HepG2 (cell line): Measurements from ENCODE around the gene GNRHR. TPM values are rescaled to one million over a fixed set of nuclear protein-coding genes. Genes with fewer than 3 reads are reported as not detected.

Experiments
- BHLHE40 ChIP-seq: IDR thresholded peaks from 2 replicates; pipeline ENCODE4 v1.6.1; 2011; ENCODE audit warnings: low read length, improper control_type of control experiment
- FOSL2 ChIP-seq: sonication (generic); formaldehyde crosslinking; IDR thresholded peaks from 2 replicates; pipeline ENCODE4 v1.4.0; 2020; ENCODE audit warnings: missing genetic modification reagents
- HNRNPLL ChIP-seq: fragments of 200-400 bp; formaldehyde crosslinking; IDR thresholded peaks from 2 replicates; pipeline ENCODE4 v1.6.1; 2017; ENCODE audit warnings: mild to moderate bottlenecking, low read depth, low read length; ENCODE audit not compliant: poor library complexity, severe bottlenecking
- PITX1 ChIP-seq: sonication (generic); formaldehyde crosslinking; IDR thresholded peaks from 2 replicates; pipeline ENCODE4 v1.5.1; 2020; ENCODE audit warnings: mild to moderate bottlenecking, missing genetic modification reagents
- ZNF816 ChIP-seq: sonication (generic); formaldehyde crosslinking; IDR thresholded peaks from 2 replicates; pipeline ENCODE4 v1.8.0; 2022; ENCODE audit warnings: missing genetic modification reagents, mild to moderate bottlenecking, borderline replicate concordance
- polyA plus RNA-seq, 8 experiments: library from polyadenylated mRNA; depleted of rRNA in 3 of 8; stranded (reverse) in 7 of 8; unstranded in 1 of 8; fragments of >200 nt; fragmentation: Illumina TruSeq in 4 of 8; extraction: Trizol in 4 of 8; gene quantifications; 2 replicates each; pipeline versions ENCODE4 v1.2.1 to v1.2.3, GENCODE V29; 2011 to 2016; ENCODE audit warnings: low read depth in 4 of 8, missing spikeins in 1 of 8, mixed read lengths in 1 of 8; ENCODE audit not compliant: insufficient read depth in 1 of 8
- total RNA-seq, 5 experiments: library from RNA; depleted of rRNA; stranded (reverse); fragments of >200 nt; fragmentation: Illumina TruSeq; extraction: Trizol; gene quantifications; 2 replicates each; pipeline ENCODE4 v1.2.3, GENCODE V29; 2016; ENCODE audit warnings: low read depth in 1 of 5
- TF ChIP-seq, protein P1 (sequence below): IDR thresholded peaks from 2 replicates; pipeline ENCODE4 v1.4.0; 2020; ENCODE audit warnings: mild to moderate bottlenecking, missing genetic modification reagents
- TF ChIP-seq, protein P2 (sequence below): sonication (generic); formaldehyde crosslinking; IDR thresholded peaks from 2 replicates; pipeline ENCODE4 v1.8.0; 2022; ENCODE audit warnings: mild to moderate bottlenecking, missing genetic modification reagents; ENCODE audit not compliant: insufficient replicate concordance
- TF ChIP-seq, protein P3 (sequence below): sonication (generic); formaldehyde crosslinking; IDR thresholded peaks from 2 replicates; pipeline ENCODE4 v1.5.0; 2020; ENCODE audit warnings: mild to moderate bottlenecking, missing genetic modification reagents
- TF ChIP-seq, protein P4 (sequence below): sonication (generic); formaldehyde crosslinking; IDR thresholded peaks from 2 replicates; pipeline ENCODE4 v1.4.0; 2020; ENCODE audit warnings: missing genetic modification reagents, borderline replicate concordance
- TF ChIP-seq, protein P5 (sequence below): sonication (generic); formaldehyde crosslinking; IDR thresholded peaks from 2 replicates; pipeline ENCODE4 v1.4.0; 2020; ENCODE audit warnings: mild to moderate bottlenecking, missing genetic modification reagents

Gene GNRHR
- total and polyA plus RNA-seq, 2 of the 13 experiments (the other 11 are each of a cell fraction or from before 2014, with no cell fraction given), result not detected

DNA sequence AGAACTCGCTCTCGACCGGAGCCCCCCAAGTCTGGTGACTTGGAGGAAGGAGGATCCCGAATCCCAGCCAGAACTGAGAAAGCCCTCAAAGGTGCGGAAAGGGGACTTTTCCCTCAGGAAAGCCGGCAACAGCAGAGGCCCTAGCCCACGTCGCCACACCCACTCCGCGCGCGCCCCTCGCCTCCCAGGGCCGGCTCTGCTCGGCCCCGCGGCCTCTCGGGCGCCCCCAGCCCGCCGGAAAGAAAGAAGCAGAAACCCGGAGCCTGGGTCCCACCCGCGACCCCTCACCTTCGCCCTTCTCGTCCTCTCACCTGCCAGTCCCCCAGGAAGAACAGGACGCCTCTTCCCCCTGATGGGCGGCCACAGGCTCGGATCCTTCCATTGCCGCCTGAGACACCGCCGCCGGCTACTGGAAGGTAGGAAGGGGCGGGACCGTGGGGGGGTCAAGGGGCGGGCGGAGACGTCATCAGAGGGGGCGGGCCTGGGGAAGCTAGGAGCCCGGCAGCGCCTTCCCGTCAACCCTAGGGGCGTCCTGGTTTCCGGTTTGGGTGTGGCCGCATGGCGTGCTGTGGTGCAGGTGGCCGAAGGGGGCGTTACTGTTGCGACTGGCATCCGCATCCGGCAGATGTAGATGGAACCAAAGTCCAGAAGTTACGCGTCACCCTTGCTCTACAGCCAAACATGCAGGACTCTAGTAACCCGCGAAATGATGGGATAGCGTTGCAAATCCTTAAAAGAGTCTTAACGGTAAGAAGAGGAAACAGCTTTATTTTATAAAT is 53.3 kb downstream of the GNRHR start, which contains the start of gene UBA6 (continued):
- TF ChIP-seq, protein P1, sequence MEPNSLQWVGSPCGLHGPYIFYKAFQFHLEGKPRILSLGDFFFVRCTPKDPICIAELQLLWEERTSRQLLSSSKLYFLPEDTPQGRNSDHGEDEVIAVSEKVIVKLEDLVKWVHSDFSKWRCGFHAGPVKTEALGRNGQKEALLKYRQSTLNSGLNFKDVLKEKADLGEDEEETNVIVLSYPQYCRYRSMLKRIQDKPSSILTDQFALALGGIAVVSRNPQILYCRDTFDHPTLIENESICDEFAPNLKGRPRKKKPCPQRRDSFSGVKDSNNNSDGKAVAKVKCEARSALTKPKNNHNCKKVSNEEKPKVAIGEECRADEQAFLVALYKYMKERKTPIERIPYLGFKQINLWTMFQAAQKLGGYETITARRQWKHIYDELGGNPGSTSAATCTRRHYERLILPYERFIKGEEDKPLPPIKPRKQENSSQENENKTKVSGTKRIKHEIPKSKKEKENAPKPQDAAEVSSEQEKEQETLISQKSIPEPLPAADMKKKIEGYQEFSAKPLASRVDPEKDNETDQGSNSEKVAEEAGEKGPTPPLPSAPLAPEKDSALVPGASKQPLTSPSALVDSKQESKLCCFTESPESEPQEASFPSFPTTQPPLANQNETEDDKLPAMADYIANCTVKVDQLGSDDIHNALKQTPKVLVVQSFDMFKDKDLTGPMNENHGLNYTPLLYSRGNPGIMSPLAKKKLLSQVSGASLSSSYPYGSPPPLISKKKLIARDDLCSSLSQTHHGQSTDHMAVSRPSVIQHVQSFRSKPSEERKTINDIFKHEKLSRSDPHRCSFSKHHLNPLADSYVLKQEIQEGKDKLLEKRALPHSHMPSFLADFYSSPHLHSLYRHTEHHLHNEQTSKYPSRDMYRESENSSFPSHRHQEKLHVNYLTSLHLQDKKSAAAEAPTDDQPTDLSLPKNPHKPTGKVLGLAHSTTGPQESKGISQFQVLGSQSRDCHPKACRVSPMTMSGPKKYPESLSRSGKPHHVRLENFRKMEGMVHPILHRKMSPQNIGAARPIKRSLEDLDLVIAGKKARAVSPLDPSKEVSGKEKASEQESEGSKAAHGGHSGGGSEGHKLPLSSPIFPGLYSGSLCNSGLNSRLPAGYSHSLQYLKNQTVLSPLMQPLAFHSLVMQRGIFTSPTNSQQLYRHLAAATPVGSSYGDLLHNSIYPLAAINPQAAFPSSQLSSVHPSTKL (CRISPR knock-in tag), result peak; percentile 67
- TF ChIP-seq, protein P2, sequence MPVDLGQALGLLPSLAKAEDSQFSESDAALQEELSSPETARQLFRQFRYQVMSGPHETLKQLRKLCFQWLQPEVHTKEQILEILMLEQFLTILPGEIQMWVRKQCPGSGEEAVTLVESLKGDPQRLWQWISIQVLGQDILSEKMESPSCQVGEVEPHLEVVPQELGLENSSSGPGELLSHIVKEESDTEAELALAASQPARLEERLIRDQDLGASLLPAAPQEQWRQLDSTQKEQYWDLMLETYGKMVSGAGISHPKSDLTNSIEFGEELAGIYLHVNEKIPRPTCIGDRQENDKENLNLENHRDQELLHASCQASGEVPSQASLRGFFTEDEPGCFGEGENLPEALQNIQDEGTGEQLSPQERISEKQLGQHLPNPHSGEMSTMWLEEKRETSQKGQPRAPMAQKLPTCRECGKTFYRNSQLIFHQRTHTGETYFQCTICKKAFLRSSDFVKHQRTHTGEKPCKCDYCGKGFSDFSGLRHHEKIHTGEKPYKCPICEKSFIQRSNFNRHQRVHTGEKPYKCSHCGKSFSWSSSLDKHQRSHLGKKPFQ (CRISPR knock-in tag), result no peak
- TF ChIP-seq, protein P3, sequence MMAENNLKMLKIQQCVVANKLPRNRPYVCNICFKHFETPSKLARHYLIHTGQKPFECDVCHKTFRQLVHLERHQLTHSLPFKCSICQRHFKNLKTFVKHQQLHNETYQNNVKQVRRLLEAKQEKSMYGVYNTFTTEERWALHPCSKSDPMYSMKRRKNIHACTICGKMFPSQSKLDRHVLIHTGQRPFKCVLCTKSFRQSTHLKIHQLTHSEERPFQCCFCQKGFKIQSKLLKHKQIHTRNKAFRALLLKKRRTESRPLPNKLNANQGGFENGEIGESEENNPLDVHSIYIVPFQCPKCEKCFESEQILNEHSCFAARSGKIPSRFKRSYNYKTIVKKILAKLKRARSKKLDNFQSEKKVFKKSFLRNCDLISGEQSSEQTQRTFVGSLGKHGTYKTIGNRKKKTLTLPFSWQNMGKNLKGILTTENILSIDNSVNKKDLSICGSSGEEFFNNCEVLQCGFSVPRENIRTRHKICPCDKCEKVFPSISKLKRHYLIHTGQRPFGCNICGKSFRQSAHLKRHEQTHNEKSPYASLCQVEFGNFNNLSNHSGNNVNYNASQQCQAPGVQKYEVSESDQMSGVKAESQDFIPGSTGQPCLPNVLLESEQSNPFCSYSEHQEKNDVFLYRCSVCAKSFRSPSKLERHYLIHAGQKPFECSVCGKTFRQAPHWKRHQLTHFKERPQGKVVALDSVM (CRISPR knock-in tag), result 0 out of 2 replicates have a peak, but pooled peaks have one; percentile 18
- TF ChIP-seq FOSL2 (CRISPR knock-in tag) (peak; percentile 67), HNRNPLL (peak; percentile 45), PITX1 (peak; percentile 26; the same call in 1 of the 2 replicates), BHLHE40 (0 out of 2 replicates have a peak, but pooled peaks have one; percentile 21), ZNF816 (0 out of 2 replicates have a peak, but pooled peaks have one; percentile 46)
- TF ChIP-seq, protein P4, sequence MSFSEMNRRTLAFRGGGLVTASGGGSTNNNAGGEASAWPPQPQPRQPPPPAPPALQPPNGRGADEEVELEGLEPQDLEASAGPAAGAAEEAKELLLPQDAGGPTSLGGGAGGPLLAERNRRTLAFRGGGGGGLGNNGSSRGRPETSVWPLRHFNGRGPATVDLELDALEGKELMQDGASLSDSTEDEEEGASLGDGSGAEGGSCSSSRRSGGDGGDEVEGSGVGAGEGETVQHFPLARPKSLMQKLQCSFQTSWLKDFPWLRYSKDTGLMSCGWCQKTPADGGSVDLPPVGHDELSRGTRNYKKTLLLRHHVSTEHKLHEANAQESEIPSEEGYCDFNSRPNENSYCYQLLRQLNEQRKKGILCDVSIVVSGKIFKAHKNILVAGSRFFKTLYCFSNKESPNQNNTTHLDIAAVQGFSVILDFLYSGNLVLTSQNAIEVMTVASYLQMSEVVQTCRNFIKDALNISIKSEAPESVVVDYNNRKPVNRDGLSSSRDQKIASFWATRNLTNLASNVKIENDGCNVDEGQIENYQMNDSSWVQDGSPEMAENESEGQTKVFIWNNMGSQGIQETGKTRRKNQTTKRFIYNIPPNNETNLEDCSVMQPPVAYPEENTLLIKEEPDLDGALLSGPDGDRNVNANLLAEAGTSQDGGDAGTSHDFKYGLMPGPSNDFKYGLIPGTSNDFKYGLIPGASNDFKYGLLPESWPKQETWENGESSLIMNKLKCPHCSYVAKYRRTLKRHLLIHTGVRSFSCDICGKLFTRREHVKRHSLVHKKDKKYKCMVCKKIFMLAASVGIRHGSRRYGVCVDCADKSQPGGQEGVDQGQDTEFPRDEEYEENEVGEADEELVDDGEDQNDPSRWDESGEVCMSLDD (CRISPR knock-in tag), result no peak
- TF ChIP-seq, protein P5, sequence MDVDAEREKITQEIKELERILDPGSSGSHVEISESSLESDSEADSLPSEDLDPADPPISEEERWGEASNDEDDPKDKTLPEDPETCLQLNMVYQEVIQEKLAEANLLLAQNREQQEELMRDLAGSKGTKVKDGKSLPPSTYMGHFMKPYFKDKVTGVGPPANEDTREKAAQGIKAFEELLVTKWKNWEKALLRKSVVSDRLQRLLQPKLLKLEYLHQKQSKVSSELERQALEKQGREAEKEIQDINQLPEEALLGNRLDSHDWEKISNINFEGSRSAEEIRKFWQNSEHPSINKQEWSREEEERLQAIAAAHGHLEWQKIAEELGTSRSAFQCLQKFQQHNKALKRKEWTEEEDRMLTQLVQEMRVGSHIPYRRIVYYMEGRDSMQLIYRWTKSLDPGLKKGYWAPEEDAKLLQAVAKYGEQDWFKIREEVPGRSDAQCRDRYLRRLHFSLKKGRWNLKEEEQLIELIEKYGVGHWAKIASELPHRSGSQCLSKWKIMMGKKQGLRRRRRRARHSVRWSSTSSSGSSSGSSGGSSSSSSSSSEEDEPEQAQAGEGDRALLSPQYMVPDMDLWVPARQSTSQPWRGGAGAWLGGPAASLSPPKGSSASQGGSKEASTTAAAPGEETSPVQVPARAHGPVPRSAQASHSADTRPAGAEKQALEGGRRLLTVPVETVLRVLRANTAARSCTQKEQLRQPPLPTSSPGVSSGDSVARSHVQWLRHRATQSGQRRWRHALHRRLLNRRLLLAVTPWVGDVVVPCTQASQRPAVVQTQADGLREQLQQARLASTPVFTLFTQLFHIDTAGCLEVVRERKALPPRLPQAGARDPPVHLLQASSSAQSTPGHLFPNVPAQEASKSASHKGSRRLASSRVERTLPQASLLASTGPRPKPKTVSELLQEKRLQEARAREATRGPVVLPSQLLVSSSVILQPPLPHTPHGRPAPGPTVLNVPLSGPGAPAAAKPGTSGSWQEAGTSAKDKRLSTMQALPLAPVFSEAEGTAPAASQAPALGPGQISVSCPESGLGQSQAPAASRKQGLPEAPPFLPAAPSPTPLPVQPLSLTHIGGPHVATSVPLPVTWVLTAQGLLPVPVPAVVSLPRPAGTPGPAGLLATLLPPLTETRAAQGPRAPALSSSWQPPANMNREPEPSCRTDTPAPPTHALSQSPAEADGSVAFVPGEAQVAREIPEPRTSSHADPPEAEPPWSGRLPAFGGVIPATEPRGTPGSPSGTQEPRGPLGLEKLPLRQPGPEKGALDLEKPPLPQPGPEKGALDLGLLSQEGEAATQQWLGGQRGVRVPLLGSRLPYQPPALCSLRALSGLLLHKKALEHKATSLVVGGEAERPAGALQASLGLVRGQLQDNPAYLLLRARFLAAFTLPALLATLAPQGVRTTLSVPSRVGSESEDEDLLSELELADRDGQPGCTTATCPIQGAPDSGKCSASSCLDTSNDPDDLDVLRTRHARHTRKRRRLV (CRISPR knock-in tag), result no peak
